Stomach (tissue), 9 donors: Measurements from ENCODE around the gene ASTN2. TPM values are rescaled to one million over a fixed set of nuclear protein-coding genes. Genes with fewer than 3 reads are reported as not detected.

ENCODE experiments used
- DNase-seq, 2 donors: peaks; one replicate each; pipeline versions ENCODE4 v3.0.0 to v3.0.0-alpha.2; 2013 to 2019
- H3K27ac ChIP-seq, 5 donors: fragments of 200-600 bp in 4 of 5; sonication (generic) in 4 of 5; one replicate each; pipeline ENCODE4 v1.5.1; 2013 to 2019; ENCODE audit warnings: mild to moderate bottlenecking in 1 of 5, moderate library complexity in 1 of 5
- H3K27me3 ChIP-seq, 3 donors: fragments of 200-600 bp; sonication (generic); one replicate each; pipeline ENCODE4 v1.5.1; 2017 to 2019; ENCODE audit warnings: mixed run types in 1 of 3
- H3K36me3 ChIP-seq, 4 donors: fragments of 200-600 bp; sonication (generic); 1 replicate in 3 of 4; 2 replicates in 1 of 4; pipeline ENCODE4 v1.5.1; 2016 to 2019
- H3K4me1 ChIP-seq, 4 donors: fragments of 200-600 bp; sonication (generic); one replicate each; pipeline ENCODE4 v1.5.1; 2016 to 2019
- H3K4me3 ChIP-seq, 4 donors: fragments of 200-600 bp; sonication (generic) in 3 of 4; one replicate each; pipeline ENCODE4 v1.5.1; 2016 to 2019; ENCODE audit warnings: mild to moderate bottlenecking in 1 of 4
- H3K9me3 ChIP-seq, 4 donors: fragments of 200-600 bp; sonication (generic); one replicate each; pipeline ENCODE4 v1.5.1; 2016 to 2019
- EP300 ChIP-seq: sonication (generic); formaldehyde crosslinking; IDR thresholded peaks from one replicate; pipeline ENCODE4 v1.6.1; 2017; ENCODE audit warnings: antibody characterized with exemption
- POLR2A ChIP-seq, 4 donors: fragments of 450-650 bp; IDR thresholded peaks; one replicate each; pipeline ENCODE4 v1.6.1; 2016; ENCODE audit warnings: antibody characterized with exemption in 4 of 4, control low read depth in 2 of 4, mild to moderate bottlenecking in 1 of 4, moderate library complexity in 1 of 4
- POLR2AphosphoS5 ChIP-seq, 3 donors: sonication (generic); formaldehyde crosslinking; IDR thresholded peaks; one replicate each; pipeline ENCODE4 v1.6.1; 2016; ENCODE audit warnings: antibody characterized with exemption in 3 of 3
- WGBS, 5 donors: extraction: QIAGEN DNeasy Blood & Tissue Kit in 3 of 5; methylation state at CpG; one replicate each; pipeline versions ENCODE4 v1.1.5 to v1.1.7; 2013 to 2018; 5-methylcytosine and 5-hydroxymethylcytosine counted together
- intact Hi-C: fragments of 100-400 bp; cut with DNase I; formaldehyde crosslinking; loops from one replicate; pipeline ENCODE4 v1.15.1; 2023; ENCODE audit warnings: low total_unique reads
- polyA plus RNA-seq, 3 donors: library from polyadenylated mRNA; stranded (reverse); fragments of 200-250 nt; gene quantifications; one replicate each; pipeline ENCODE4 v1.2.3, GENCODE V29; 2013
- total RNA-seq, 5 donors: library from RNA; depleted of rRNA; stranded (reverse); fragments of >200 nt; gene quantifications; one replicate each; pipeline versions ENCODE4 v1.1.0 to v1.2.3, GENCODE V29; 2014 to 2016
- TF ChIP-seq, protein P1 (sequence below), 7 experiments: fragments of 450-650 bp in 4 of 7; fragments of 200-600 bp in 3 of 7; sonication (generic) in 3 of 7; IDR thresholded peaks; one replicate each; pipeline ENCODE4 v1.5.1; 2016 to 2019; ENCODE audit warnings: antibody characterized with exemption in 7 of 7, control low read depth in 2 of 7, mild to moderate bottlenecking in 1 of 7
- donor health status: healthy with polysubstance abuse.
- donor health status: Bipolar disorder and iron deficiency.
- donor health status: healthy.

Gene ASTN2
- total and polyA plus RNA-seq, 8 donors: 2.1 to 22.3 (median 4.2) TPM; not detected in 1

DNA sequence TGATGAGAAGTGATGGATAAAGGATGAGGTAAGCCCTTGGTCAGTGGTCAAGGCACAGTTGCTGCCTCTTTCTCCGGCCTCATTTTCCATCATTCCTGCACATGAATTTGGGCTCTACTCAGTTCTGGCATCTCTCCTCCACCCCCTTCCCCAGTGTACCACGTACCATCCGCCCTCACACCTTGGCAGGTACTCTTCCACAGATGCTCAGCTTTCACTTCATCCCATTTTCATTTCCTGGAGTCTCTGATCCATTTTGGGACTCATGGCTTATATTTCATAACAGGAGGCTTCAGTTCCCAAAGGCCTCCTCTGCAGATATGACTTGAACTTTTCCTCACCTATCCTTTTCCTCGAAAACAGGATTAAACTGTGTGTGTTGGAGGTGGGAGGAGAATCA lies 326.7 kb downstream of the ASTN2 start:
- intact Hi-C loops: no loop called here
- WGBS, 5 donors: 55 to 79% (median 64%) methylated on average over 4 of the region's 4 CpGs
- H3K36me3 ChIP-seq: no peaks in the 10 kb centered on the region

DNA sequence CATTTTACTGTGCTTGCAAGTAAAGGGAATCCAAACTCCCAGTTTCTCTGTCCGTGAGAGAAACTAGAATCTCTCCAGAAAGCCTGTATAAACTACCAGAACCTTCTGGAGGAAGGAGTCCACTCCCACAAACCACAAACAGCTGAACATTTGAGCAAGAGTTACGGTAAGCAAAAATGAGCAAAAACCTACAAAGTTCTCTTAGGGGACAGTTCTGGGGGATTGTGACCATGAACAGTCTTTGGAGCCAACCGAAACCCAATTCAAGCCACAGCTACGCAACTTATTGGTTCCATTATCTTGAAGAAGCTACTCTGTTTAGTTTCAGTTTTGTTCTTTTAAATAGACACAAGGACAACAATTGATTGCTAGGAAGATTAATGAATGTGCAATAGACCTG lies 330.6 kb downstream of the ASTN2 start:
- TF ChIP-seq, protein P1, sequence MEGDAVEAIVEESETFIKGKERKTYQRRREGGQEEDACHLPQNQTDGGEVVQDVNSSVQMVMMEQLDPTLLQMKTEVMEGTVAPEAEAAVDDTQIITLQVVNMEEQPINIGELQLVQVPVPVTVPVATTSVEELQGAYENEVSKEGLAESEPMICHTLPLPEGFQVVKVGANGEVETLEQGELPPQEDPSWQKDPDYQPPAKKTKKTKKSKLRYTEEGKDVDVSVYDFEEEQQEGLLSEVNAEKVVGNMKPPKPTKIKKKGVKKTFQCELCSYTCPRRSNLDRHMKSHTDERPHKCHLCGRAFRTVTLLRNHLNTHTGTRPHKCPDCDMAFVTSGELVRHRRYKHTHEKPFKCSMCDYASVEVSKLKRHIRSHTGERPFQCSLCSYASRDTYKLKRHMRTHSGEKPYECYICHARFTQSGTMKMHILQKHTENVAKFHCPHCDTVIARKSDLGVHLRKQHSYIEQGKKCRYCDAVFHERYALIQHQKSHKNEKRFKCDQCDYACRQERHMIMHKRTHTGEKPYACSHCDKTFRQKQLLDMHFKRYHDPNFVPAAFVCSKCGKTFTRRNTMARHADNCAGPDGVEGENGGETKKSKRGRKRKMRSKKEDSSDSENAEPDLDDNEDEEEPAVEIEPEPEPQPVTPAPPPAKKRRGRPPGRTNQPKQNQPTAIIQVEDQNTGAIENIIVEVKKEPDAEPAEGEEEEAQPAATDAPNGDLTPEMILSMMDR (IDR thresholded peaks at IDR 0.05): no peak
- TF ChIP-seq POLR2AphosphoS5 (IDR thresholded peaks at IDR 0.05) (no peak), EP300 (no peak), POLR2A (IDR thresholded peaks at IDR 0.05) (no peak)
- DNase-seq: no peak
- H3K4me1 ChIP-seq: no peaks in the 10 kb centered on the region
- H3K9me3 ChIP-seq: no peaks in the 10 kb centered on the region
- intact Hi-C loops: no loop called here
- H3K36me3 ChIP-seq: no peaks in the 10 kb centered on the region
- H3K27ac ChIP-seq: no peak overlapping the region
- no peak overlapping the region for H3K4me3 ChIP-seq
- H3K27me3 ChIP-seq: no peaks in the 10 kb centered on the region
- 74 to 83% (median 79%) methylated on average over 4 of the region's 4 CpGs for WGBS, 5 donors

More for the DNA sequence above, 326.7 kb downstream of the ASTN2 start:
- no peaks in the 10 kb centered on the region for H3K27me3 ChIP-seq
- no peak overlapping the region for H3K4me3 ChIP-seq
- no peak for DNase-seq
- no peak overlapping the region for H3K27ac ChIP-seq
- H3K4me1 ChIP-seq: peaks cover 0 to 4% (median 0%) of the 10 kb centered on the region in 4 donors
- no peaks in the 10 kb centered on the region for H3K9me3 ChIP-seq
- TF ChIP-seq, protein P1 (IDR thresholded peaks at IDR 0.05): no peak
- TF ChIP-seq POLR2AphosphoS5 (IDR thresholded peaks at IDR 0.05) (no peak), POLR2A (IDR thresholded peaks at IDR 0.05) (no peak), EP300 (no peak)

DNA sequence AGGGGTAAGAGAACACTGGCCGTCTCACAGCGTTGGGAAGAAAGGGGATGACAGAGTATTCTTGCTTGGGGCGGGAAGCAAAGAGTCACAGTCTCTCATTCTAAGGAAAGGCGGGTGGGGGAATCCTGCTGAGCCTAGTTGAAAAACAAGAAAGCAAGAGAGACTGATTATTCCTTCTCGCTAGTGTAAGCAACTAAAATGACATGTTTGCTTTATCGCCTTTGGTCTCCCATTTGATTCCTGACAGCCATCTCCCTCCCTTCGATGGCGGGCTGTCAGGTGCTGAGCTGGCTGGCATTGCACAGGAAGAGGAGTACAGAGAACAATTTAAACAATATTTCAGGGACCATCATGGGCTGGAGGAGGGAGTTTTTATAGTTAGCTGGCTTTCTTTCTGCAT lies 331.3 kb downstream of the ASTN2 start:
- Histone ChIP-seq H3K27ac (no peak overlapping the region), H3K4me3 (no peak overlapping the region), H3K27me3 (no peaks in the 10 kb centered on the region), H3K4me1 (no peaks in the 10 kb centered on the region), H3K9me3 (no peaks in the 10 kb centered on the region), H3K36me3 (no peaks in the 10 kb centered on the region)
- no peak for DNase-seq
- 41 to 54% (median 45%) methylated on average over 8 of the region's 8 CpGs for WGBS, 5 donors
- intact Hi-C loops: no loop called here
- TF ChIP-seq EP300 (no peak), POLR2A (IDR thresholded peaks at IDR 0.05) (no peak), POLR2AphosphoS5 (IDR thresholded peaks at IDR 0.05) (no peak)
- TF ChIP-seq, protein P1 (IDR thresholded peaks at IDR 0.05): no peak

DNA sequence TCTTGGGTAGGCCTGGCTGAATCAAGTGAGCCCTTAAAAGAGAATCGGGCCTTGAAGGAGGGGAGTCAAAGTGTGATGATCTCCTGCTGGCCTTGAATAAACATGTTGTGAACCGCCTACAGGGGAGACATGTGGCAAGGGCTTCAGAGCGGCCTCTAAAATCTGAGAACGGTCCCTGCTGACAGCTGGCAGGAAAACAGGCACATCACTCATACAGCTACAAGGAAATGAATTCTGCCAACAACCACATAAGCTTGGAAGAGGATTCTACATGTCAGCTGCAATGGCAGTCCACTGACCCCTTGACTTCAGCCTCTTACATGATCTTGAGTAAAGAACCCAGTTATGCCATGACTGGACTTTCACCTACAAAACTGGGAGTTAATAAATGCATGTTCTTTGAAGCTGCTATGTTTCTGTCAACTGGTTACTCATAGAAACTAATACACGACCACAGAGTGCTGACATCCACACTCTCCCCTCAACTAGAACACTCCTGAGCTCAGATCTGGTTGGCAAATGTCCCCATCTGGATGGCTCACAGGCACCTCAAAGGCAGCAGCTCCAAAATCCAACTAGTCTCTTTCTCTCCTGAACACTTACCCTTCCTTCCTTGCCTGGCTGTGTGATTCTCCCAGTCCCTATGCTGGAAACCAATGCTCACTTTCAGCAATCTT lies 333.1 kb downstream of the ASTN2 start:
- H3K4me1 ChIP-seq: no peaks in the 10 kb centered on the region
- no peaks in the 10 kb centered on the region for H3K36me3 ChIP-seq
- TF ChIP-seq POLR2AphosphoS5 (IDR thresholded peaks at IDR 0.05) (no peak), EP300 (no peak), POLR2A (IDR thresholded peaks at IDR 0.05) (no peak)
- TF ChIP-seq, protein P1 (IDR thresholded peaks at IDR 0.05): no peak
- no peak overlapping the region for H3K27ac ChIP-seq
- H3K4me3 ChIP-seq: no peak overlapping the region
- DNase-seq: peak in 1 of 2 donors; percentile 10
- no peaks in the 10 kb centered on the region for H3K9me3 ChIP-seq
- WGBS, 5 donors: 23 to 42% (median 23%) methylated on average over 5 of the region's 5 CpGs
- no peaks in the 10 kb centered on the region for H3K27me3 ChIP-seq
- intact Hi-C loops: no loop called here
